HG03108 (cell line): ENCODE data around the gene OR52E5.

Experiments used
- ATAC-seq: cut with Tn5 transposase; IDR thresholded peaks from one replicate; pipeline ENCODE4 v1.9.1; 2021; ENCODE audit warnings: moderate library complexity; ENCODE audit not compliant: unreplicated experiment

Gene OR52E5

DNA sequence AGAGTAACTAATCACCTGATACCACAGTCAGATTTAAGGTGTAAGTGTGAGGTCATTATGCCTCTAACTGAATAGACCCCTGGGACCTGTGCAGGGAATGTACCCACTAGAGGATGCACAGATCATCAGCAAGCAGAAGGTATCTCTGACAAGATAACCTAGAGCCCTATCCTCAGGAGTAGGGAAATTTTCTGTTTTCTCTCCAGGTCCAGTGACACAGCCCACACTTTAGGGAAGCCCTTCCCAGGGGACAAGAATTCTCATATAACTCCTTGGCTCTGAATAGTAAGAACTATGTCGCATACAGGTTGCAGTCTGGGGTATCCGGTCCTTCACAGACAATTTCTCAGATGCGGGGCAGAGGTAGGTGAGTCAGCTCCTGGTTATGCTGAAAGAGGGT is at the start of gene OR52E5:
TSS of gene OR52E5 (plus strand) at position 301 of the 400 bp plus-strand sequence. CDS start 7,569 bp downstream, outside the sequence.
- no peak for ATAC-seq

DNA sequence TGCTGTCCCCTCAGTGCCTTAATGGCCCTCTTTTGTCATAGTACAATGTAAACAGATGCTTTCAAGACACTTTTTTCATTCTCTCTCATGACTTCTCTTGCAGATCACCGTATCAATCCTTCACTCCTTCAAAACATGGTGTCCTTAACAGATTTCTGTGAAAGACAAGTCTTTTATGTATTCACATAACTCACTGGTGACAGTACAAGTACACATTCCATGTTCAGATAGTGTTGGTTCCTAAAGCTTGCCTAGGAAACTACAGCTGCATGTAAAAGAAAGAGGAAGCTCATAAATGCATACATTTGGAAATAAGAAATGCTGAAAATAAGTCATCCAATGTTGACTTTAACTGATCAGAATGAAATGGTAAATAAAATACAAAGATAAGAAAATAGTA is 46.3 kb upstream of the OR52E5 start:
- ATAC-seq, result no peak

DNA sequence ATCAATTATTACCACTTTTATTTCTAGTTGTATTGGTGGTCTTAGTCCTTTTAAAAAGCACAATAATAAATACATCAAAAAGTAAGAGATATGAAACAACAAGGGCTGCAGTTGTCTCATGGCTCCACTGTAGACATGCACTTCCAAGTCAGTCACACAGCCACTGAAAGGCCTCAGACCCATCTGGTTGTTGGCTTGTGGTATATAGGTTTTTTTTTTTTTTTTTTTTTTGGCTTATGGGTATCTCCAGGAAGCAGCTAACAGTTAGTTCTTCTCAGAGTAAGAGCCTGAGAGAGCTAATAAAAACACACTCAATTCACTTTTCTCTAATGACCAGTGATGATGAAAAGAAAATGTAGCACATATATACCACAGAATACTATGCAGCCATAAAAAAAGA is 45.3 kb upstream of the OR52E5 start:
- no peak for ATAC-seq

DNA sequence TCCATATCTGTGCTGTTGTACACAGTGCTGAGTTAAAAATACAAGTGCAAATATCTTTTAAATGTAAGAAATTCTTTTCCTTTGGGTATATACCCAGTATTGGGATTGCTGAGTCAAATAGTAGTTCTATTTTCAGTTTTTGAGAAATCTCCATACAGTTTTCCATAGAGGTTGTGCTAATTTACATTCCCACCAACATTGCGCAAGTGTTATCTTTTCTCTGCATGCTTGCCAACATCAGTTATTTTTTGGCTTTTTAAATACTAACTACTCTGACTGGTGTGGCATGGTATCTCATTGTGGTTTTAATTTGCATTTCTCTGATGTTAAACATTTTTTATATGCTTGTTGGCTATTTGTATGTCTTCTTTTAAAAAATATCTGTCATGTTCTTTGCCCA is 42.0 kb upstream of the OR52E5 start:
- ATAC-seq, result no peak

DNA sequence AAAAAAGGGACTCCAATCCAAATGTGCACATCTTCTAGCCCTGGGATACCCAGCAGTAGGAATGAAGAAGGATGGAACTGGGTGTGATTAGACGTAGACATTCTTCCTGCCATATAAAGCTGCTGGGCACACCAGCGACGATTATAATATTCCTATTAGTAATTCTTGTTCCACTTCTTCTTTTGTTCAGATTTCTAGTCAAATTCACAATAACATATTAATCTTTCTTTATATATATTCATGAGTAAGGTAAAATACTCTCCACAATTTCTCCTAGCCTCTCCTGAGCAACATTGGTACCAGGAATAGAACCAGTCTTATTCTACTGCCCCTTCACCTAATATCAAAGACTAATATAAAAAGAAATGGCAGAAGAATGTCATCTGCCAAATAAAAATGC is 35.4 kb upstream of the OR52E5 start, which contains the start of gene OR52E8:
TSS of gene OR52E8 (minus strand) at position 101 of the 400 bp plus-strand sequence. CDS start at position 101, 0 bp downstream.
- ATAC-seq, result no peak

DNA sequence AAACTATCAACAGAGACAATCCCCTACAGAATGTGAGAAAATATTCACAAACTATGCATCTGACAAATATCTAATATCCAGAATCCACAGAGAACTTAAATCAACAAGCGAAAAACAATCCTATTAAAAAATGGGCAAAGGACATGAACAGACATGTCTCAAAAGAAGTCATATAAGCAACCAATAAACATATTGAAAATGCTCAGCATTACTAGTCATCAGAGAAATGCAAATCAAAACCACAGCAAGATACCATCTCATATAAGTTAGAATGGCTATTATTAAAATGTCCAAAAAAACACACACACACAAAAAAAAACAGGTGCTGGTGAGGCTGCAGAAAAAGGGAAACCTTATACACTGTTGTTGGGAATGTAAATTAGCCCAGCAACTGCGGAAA is 27.2 kb upstream of the OR52E5 start:
- ATAC-seq, result no peak

DNA sequence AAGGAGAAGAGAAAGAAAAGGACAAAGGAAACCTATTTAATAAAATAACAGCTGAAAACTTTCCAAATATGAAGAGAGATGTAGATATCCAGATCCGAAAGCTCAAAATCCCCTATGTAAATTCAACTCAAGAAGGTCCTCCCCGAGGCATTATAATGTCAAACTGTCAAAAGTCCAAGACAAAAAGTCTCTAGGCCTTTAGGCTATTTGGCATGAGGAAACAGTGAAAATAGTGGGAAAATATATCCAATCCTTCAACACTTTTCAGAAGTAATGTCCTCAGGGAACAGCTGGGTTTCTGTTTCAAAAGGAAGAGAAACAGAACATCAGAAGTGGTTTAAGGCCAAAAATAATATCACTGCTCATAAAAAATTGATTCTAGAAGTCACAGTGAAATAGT is 14.4 kb upstream of the OR52E5 start:
- ATAC-seq, result no peak

DNA sequence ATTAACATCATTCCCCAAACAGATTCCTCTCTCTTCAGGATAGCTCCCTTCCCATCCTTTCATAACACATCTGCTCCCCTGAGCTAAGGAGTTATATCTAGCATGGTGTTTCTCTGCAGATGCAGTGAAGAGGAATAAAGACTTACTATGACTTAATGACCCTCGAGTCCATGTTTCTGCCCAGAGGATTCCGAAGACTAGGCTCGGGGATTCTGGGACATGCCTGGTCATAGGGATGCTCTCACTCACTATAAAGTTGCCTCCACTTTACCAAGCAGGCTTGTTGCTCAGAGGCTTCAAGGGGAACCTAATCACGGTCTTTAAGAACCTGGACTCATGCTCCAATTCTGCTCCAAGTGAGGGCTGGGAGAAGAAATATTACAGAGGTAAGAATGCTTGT is 12.7 kb upstream of the OR52E5 start, which contains the start of gene OR52E4:
TSS of gene OR52E4 (plus strand) at position 301 of the 400 bp plus-strand sequence. CDS start 3,664 bp downstream, outside the sequence.
- ATAC-seq, result no peak

DNA sequence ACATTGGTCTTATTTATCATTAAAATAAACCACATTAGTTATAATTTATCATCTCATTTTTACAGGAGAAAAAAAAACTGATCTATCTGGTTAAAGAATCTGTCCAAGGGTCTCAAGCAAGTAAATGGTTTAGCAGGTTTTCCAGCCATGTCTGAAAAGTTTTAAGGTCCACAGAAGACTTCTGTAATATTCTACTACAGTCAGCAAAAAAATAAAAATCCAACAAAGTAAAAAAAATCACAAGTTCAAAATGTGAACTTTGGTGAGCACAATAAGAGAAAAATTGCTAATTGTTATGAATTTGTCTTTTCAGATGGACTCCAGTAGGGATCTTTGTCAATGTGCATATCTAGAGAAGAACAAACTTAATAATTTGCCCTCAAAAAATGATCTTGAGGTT is 11.3 kb upstream of the OR52E5 start:
- no peak for ATAC-seq

DNA sequence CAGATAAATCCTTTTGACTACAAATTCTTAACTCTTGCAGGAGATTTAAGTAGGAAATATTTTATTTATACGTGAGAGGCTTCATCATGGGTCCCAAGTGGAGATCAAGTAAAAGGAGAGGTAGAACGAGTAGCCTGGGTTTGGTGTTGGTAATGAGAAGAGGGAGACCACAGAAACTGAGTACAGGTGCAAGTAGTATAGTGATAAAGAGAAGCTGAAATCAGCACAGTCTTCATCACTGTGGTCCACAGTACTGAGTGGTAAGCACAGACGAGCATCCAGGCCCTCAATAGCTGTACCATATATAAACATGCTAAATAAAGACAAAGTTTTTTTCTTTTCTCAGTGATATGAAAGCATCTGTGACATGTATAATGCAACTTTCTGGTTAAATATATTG is 5.8 kb upstream of the OR52E5 start:
- ATAC-seq, result no peak

DNA sequence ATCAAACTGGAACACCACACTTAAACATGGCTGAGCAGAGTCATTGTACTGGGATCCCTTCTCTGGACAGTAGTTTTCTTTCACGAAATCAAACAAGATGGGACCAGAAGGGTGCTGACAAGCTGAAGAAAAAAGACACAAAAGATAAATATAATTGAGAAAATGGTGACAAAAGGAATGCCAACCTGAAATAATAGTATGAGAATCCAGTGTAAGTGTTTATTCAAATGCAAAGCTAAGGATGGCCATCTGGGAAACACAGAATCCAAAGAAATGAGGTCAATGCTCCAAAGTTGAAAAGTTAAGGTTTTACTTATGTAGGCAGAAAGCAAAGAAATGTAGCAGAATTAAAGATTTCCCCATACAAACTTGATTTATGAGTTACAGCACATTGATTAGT is 5.3 kb upstream of the OR52E5 start:
- no peak for ATAC-seq

DNA sequence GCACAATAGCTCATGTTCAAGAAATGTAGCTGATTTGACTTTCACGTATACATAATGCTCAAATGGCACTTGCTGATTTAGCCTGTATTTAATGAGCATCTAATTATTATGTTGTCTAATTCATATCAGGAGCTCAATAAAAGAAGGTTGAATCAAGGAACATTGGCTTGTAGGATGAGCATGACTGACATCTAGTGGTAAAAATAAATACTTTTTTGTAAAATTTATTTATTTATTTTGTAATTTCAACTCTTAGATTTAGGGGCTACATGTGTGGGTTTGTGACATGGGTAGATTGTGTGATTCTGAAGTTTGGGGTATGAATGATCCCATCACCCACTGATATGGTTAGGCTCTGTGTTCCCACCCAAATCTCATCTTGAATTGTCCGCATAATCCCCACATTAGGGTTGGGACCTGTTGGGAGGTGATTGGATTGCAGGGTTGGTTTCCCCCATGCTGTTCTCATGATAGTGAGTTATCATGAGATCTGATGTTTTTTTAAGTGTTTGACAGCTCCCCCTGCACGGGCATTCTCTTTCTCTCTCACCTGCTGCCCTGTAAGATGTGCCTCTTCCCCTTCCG is 1.7 kb upstream of the OR52E5 start:
- ATAC-seq, result no peak

DNA sequence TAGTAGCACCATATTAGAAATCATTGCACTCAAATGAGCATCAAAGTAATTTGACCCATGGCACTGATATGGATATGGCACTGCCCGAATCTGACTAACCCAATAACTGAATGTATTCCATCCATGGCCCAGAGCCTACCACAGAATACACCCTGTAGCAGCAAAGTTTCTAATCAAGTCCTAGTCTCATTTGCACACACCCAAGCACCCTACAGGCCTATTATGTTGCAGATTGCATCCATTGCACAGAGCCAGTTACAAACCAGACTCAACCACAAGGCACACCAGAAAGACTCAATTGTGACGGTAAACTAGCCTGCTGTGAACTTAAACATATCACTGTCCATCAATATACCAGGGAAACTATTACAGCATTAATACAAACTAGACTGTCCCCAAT is 6.5 kb downstream of the OR52E5 start:
- ATAC-seq, result no peak

DNA sequence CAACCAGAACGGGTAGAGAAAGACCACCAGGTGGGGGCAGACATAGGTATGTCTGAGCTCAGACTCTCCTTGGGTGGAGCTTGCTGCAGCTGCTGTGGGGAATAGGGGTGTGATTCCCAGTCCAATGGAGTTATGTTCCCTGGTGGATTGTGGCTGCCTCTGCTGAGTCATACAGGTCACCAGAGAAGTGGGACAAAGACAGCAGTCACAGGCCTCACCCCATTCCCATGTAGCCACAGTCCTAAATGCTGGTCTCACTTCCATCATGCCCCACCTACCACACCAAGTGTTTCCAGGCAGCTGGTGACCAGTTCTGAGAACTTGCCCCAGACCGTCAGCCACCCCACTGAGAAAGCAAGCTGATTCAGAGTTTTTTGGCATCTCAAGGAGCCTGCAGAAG is 17.5 kb downstream of the OR52E5 start:
- ATAC-seq, result no peak

DNA sequence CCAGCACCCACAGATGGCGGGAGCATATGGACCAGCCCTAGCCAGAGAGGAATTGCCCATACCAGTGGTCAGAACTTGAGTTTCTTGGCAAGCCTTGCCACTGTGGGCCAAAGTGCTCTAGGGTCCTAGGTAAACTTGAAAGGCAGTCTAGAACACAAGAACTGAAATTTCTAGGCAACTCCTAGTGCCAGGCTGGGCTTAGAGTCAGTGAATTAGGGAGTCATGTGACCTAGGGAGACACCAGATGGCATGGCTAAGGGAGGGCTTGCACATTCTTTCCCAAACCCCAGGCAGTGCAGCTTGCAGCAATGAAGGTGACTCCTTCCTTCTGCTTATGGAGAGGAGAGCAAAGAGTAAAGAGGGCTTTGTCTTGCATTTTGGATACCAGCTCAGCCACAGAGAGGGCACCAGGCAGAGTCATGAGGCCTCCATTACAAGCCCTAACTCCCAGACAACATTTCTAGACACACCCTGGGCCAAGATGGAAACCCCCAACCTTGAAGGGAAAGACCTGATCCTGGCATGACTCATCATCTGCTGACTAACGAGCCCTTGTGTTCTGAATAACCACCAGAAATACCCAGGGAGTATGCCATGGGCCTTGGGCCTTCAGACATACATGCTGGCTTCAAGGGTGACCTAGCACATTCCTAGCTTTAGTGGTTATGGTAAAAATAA is 29.9 kb downstream of the OR52E5 start:
- ATAC-seq, result no peak

DNA sequence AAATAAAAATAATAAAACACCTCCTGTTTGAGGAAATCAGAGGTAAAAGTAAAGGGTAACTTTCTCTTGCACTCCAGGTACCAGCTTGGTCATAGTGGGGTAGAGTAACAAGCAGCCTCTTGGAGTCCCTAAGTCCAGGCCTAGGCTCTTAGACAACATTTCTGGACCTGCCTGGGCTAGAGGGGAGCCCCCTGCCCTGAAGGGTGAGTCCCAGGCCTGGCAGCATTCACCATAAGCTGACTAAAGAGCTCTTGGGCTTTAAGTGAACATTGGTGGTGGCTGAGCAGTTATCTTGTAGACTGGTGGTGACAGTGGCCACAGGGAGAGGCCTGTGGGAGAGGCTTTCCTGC is 30.4 kb downstream of the OR52E5 start:
- ATAC-seq, result no peak

DNA sequence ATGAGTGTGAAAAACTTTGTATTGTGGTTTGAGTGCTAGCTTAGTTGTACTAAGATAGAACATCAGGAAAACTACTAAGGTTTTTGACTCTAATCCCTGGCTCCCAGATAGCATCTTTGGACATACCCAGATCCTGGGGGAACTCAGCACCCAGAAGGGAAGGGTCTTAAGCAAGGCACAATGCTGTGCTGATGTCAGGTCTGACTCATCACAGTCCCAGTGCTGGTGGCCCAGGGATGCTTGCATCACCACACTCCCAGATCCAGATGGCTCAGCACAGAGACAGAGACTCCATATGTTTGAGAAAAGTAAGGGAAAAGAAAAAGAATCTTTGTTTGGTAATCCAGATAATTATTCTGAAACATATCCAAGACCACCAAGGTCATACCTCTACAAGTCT is 30.8 kb downstream of the OR52E5 start:
- no peak for ATAC-seq

DNA sequence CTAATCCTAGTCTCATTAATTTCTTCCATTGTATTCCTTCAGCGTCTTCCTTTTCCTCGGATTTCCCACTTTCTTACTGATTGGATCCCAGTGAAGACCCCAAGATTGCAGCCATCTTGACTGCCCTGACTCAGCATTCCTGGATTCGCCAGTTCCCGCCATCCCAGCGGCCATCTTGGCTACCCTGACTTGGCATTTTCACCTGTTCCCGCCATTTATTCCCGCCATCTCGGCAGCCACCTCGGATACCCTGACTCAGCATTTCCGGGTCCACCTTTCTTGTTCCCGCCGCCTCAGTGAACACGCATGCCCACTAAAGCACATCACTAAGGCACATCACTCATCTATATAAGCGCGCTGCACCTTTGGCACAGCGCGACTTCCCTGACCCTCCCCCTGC is 35.3 kb downstream of the OR52E5 start:
- no peak for ATAC-seq

DNA sequence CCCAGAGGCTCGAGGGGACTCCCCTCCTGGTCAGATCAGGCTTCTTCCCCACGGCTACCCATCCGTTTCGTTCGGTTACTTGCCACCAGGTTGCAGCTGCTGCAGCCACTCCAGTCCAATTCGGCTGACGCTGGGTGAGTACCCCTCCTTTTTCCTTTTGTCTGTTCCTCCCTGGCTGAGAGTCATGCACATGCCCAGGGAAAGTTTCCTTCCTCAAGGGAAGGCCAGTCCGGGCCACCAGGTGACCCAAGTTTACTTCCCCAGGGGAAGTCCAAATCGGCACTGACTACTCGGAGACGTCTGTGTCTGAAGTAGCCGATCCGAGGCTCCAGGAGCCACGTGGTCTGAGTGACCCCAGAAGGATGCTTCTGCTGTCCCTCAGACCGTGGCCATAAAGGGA is 35.8 kb downstream of the OR52E5 start:
- ATAC-seq, result no peak

DNA sequence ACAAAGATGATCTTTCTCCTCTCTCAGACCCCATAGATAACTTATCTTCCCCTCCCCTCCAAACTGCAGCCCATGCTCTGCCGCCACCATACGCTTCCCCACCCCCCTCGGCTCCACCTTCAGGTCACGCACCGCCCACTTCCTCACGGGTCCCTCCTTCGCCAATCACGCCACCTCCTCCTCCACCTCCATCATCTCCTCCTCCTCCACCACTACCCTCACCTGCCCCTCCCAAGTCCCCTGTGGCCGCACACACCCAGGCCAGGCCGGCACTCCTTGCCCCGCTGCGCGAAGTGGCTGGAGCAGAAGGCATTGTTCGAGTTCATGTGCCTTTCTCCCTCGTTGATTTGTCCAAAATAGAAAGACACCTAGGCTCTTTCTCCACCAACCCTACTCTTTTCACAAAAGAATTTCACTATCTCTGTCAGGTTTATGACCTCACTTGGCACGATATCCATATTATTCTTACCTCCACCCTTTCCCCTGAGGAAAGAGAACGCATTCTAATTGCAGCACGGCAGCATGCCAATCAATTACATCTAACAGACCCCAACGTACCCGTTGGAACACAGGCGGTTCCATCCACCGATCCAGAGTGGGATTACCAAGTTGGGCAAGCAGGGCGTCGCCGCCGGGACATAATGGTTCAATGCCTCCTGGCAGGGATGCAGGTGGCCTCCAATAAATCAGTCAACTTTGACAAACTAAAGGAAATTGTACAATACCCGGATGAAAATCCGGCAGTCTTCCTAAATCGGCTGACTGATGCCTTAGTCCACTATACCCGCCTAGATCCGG is 36.8 kb downstream of the OR52E5 start:
- no peak for ATAC-seq

DNA sequence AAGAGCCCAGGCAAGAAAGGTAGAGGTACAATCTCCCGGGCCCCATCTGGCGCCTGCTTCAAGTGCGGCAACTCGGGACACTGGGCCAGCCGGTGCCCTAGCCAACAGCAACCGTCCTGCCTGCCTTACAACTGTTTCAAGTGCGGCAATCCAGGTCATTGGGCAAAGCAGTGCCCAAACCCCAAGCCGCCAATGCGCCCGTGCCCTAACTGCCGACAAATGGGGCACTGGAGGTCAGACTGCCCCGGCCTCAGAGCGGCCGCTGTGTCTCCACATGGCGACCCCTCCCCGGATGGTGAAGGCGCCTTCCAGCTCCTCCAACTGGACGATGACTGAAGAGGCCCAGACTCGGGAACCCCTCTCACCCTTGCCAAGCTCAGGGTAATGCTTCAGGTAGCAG is 37.6 kb downstream of the OR52E5 start:
- no peak for ATAC-seq

DNA sequence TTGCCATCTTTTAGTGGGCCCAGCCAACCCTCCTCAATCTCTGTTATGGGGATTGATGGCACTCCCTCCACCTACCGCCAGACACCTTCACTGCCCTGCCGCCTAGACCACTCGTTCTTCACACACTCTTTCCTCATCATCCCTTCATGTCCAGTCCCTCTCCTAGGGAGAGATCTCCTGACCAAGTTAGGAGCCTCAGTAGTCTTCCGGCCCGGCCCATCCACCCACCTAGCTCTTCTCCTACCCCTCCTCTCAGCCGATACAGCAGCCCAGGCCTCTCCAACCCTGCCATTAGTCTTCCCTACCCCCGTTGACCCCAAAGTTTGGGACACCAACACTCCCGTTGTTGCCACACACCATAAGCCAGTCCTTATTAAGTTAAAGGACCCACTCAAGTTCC is 38.1 kb downstream of the OR52E5 start:
- no peak for ATAC-seq
